K562 (cell line): ENCODE data around the gene DDIT4L. TPM values are rescaled to one million over a fixed set of nuclear protein-coding genes. Genes with fewer than 3 reads are reported as not detected.

Experiments
- ATAC-seq: fragments of 200-7000 bp; cut with Tn5 transposase; 3 replicates; pipeline ENCODE4 v1.9.1; 2020; ENCODE audit warnings: moderate library complexity
- BruUV-seq: library from RNA; stranded (reverse); fragments of 400-500 nt; replicated peaks from 2 replicates; lab custom pipeline; 2021; lab: Mats Ljungman, UMichigan
- CTCF ChIA-PET: fragments of 300-600 bp; formaldehyde crosslinking; extraction: SDS; loops from one replicate; lab custom pipeline; 2021; ENCODE audit warnings: low intra/inter-chr PET ratio; lab: Yijun Ruan, JAX
- POLR2A ChIA-PET: fragments of 300-600, 350-650 bp; sonication (Branson Sonifier 250); formaldehyde crosslinking; extraction: SDS; loops from one replicate; lab custom pipeline; 2021; ENCODE audit warnings: antibody characterized with exemption, inconsistent platforms; lab: Yijun Ruan, JAX
- DNase-seq, 4 experiments: peaks; one replicate each; pipeline versions ENCODE4 v3.0.0 to v3.0.0-alpha.2; 2011 to 2018; ENCODE audit warnings: low spot score in 3 of 4, mixed read lengths in 3 of 4; ENCODE audit errors: extremely low read depth in 1 of 4
- FAIRE-seq: peaks from 2 replicates; lab custom pipeline; 2011; peaks lifted over from hg19 to GRCh38; lab: Jason Lieb, UNC
- H2AFZ ChIP-seq: 2 replicates; pipeline ENCODE4 v1.6.0; 2011; ENCODE audit warnings: low read depth, low read length, control low read depth, inconsistent platforms
- H3K27ac ChIP-seq: fragments of 200-600 bp; 3 replicates; pipeline ENCODE4 v1.8.0; 2011; ENCODE audit warnings: low read depth, mild to moderate bottlenecking, control low read depth, inconsistent platforms, low read length, moderate library complexity, mixed read lengths; ENCODE audit errors: extremely low read depth
- H3K27me3 ChIP-seq, 2 experiments: fragments of 300-600 bp in 1 of 2; 2 replicates in 1 of 2; 3 replicates in 1 of 2; pipeline versions ENCODE4 v1.6.0 to v1.8.0; 2011; ENCODE audit warnings: inconsistent platforms in 2 of 2, low read length in 2 of 2, mild to moderate bottlenecking in 1 of 2, mixed read lengths in 1 of 2, moderate library complexity in 1 of 2; ENCODE audit not compliant: control insufficient read depth in 2 of 2, insufficient read depth in 2 of 2
- H3K36me3 ChIP-seq: fragments of 300-600 bp; 3 replicates; pipeline ENCODE4 v1.8.0; 2011; ENCODE audit warnings: mild to moderate bottlenecking, low read length, inconsistent platforms; ENCODE audit not compliant: control insufficient read depth, insufficient read depth
- H3K4me1 ChIP-seq, 2 experiments: fragments of 200-600 bp in 1 of 2; replicated peaks in 1 of 2; 2 replicates in 1 of 2; 3 replicates in 1 of 2; pipeline versions ENCODE4 v1.5.1 to v1.8.0; 2011; ENCODE audit warnings: inconsistent platforms in 2 of 2, low read length in 2 of 2, mild to moderate bottlenecking in 1 of 2, mixed read lengths in 1 of 2, moderate library complexity in 1 of 2; ENCODE audit not compliant: control insufficient read depth in 2 of 2, insufficient read depth in 2 of 2
- H3K4me2 ChIP-seq: 2 replicates; pipeline ENCODE4 v1.6.1; 2011; ENCODE audit warnings: low read length, control low read depth, inconsistent platforms, mixed read lengths; ENCODE audit not compliant: insufficient read depth
- H3K4me3 ChIP-seq: fragments of 200-600 bp; sonication (generic), shearing (Covaris generic); 2 replicates; pipeline ENCODE4 v1.5.1; 2016; ENCODE audit warnings: control low read depth, inconsistent platforms
- H3K79me2 ChIP-seq: fragments of 200-600 bp; 3 replicates; pipeline ENCODE4 v1.8.0; 2011; ENCODE audit warnings: low read length, inconsistent platforms; ENCODE audit not compliant: control insufficient read depth, insufficient read depth
- H3K9ac ChIP-seq, 2 experiments: 2 replicates each; pipeline versions ENCODE4 v1.6.0 to v1.6.1; 2011; ENCODE audit warnings: low read depth in 2 of 2, low read length in 2 of 2, control low read depth in 1 of 2, inconsistent platforms in 1 of 2, mild to moderate bottlenecking in 1 of 2, mixed read lengths in 1 of 2; ENCODE audit not compliant: insufficient read depth in 1 of 2
- H3K9me1 ChIP-seq: one replicate; pipeline ENCODE4 v1.6.0; 2011; ENCODE audit warnings: inconsistent platforms, mild to moderate bottlenecking, low read length, moderate library complexity; ENCODE audit not compliant: control insufficient read depth, insufficient read depth
- H3K9me3 ChIP-seq: replicated peaks from 2 replicates; pipeline ENCODE4 v1.5.1; 2011; ENCODE audit warnings: low read depth, low read length, inconsistent platforms; ENCODE audit not compliant: control insufficient read depth, insufficient read depth
- H4K20me1 ChIP-seq: replicated peaks from 2 replicates; pipeline ENCODE4 v1.6.1; 2011; ENCODE audit warnings: low read length, inconsistent platforms, mixed read lengths; ENCODE audit not compliant: control insufficient read depth, insufficient read depth
- BRD9 ChIP-seq: fragments of 450-650 bp; IDR thresholded peaks from 2 replicates; pipeline ENCODE4 v1.6.1; 2018; ENCODE audit warnings: low read depth; ENCODE audit not compliant: partially characterized antibody
- CBFA2T3 ChIP-seq: fragments of 450-650 bp; IDR thresholded peaks from 2 replicates; pipeline ENCODE4 v1.6.1; 2017
- CREM ChIP-seq: IDR thresholded peaks from 2 replicates; pipeline ENCODE4 v1.6.1; 2014; ENCODE audit warnings: antibody characterized with exemption, low read depth
- ILF3 ChIP-seq: fragments of 450-650 bp; IDR thresholded peaks from 2 replicates; pipeline ENCODE4 v1.6.1; 2018; ENCODE audit warnings: antibody characterized with exemption, mild to moderate bottlenecking, moderate library complexity, borderline replicate concordance
- NCOA4 ChIP-seq: fragments of 450-650 bp; IDR thresholded peaks from 2 replicates; pipeline ENCODE4 v1.6.1; 2018; ENCODE audit warnings: mild to moderate bottlenecking; ENCODE audit not compliant: partially characterized antibody
- PRPF4 ChIP-seq: fragments of 200-400 bp; formaldehyde crosslinking; IDR thresholded peaks from one replicate; pipeline ENCODE4 v1.6.1; 2017; ENCODE audit warnings: low read length, low read depth, mild to moderate bottlenecking; ENCODE audit not compliant: insufficient read depth, poor library complexity, severe bottlenecking
- RNF2 ChIP-seq: sonication (generic); IDR thresholded peaks from 2 replicates; pipeline ENCODE4 v1.6.1; 2016
- SMAD2 ChIP-seq: fragments of 150-350 bp; IDR thresholded peaks from 2 replicates; pipeline ENCODE4 v1.6.1; 2014; ENCODE audit warnings: low read depth, mild to moderate bottlenecking, low read length
- SRSF9 ChIP-seq: fragments of 200-400 bp; formaldehyde crosslinking; IDR thresholded peaks from 2 replicates; pipeline ENCODE4 v1.6.1; 2017; ENCODE audit warnings: low read depth, low read length, borderline replicate concordance
- WGBS: fragments of 100-300 bp; shearing (Covaris generic); methylation state at CpG from one replicate; pipeline ENCODE4 v1.1.6; 2016; ENCODE audit warnings: low coverage, mixed read lengths; ENCODE audit not compliant: insufficient coverage; ENCODE audit errors: missing lambda C conversion rate; 5-methylcytosine and 5-hydroxymethylcytosine counted together
- in situ Hi-C: fragments of 300-500 bp; cut with MboI; formaldehyde crosslinking; loops from 4 replicates; pipeline ENCODE4 v1.15.0; 2018; ENCODE audit warnings: inconsistent platforms, mixed read lengths
- intact Hi-C: fragments of 100-400 bp; cut with micrococcal nuclease; formaldehyde crosslinking; loops from 2 replicates; pipeline ENCODE4 v1.14.2; 2022
- polyA plus RNA-seq, 8 experiments: library from polyadenylated mRNA; depleted of rRNA in 4 of 8; stranded (reverse) in 5 of 8; unstranded in 3 of 8; fragments of >200 nt; fragmentation: Nextera tagmentation in 2 of 8; fragmentation: Illumina TruSeq in 1 of 8; extraction: Ambion mirVana in 2 of 8; extraction: Trizol in 1 of 8; gene quantifications; 2 replicates each; pipeline versions ENCODE4 v1.2.1 to v1.2.3, GENCODE V29; 2011 to 2014; ENCODE audit warnings: inconsistent platforms in 1 of 8, missing spikeins in 1 of 8
- total RNA-seq, 7 experiments: library from RNA; depleted of rRNA in 6 of 7; stranded (reverse); fragments of >200 nt in 6 of 7; fragmentation: Illumina TruSeq in 2 of 7; extraction: Trizol in 2 of 7; gene quantifications; 2 replicates each; pipeline versions ENCODE4 v1.2.1 to v1.2.3, GENCODE V29; 2011 to 2021; ENCODE audit warnings: low replicate concordance in 1 of 7
- TF ChIP-seq, protein P1 (sequence below): sonication (generic); formaldehyde crosslinking; IDR thresholded peaks from 2 replicates; pipeline ENCODE4 v1.8.1; 2022; ENCODE audit warnings: missing genetic modification reagents
- TF ChIP-seq, protein P2 (sequence below): fragments of 250-450 bp; sonication (Bioruptor Pico); IDR thresholded peaks from 2 replicates; pipeline ENCODE4 v1.8.0; 2021; ENCODE audit warnings: moderate library complexity, mild to moderate bottlenecking, inconsistent platforms
- TF ChIP-seq, protein P3 (sequence below), 2 experiments: fragments of 450-650 bp; IDR thresholded peaks; 2 replicates each; pipeline ENCODE4 v1.6.1; 2016; ENCODE audit warnings: mild to moderate bottlenecking in 2 of 2, borderline replicate concordance in 1 of 2, low read depth in 1 of 2, moderate library complexity in 1 of 2

Gene DDIT4L
- total and polyA plus RNA-seq, 9 of the 15 experiments (the other 6 are each of a cell fraction or from before 2014, with no cell fraction given): not detected

DNA sequence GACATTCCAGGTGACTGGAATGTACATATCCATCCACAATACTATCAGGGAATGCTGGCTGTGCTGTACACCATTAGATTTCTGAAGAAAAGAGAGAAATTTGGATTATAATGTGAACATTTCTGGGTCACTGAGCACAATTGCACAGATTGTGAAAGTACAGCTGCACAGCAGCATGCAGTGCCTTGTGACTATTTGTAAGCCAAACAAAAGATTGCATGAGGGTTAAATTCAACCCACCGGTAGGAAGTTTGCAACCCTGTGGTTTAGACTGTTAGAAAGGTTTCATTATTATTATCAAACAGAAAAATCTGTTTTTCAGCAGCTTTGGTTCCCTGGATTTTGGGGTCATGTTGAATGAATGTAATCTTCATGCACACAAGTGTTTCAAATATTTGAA lies 24.5 kb downstream of the DDIT4L start:
- Histone ChIP-seq H3K4me1 (no peaks in the 10 kb centered on the region), H2AFZ (no peak overlapping the region), H3K9me1 (no peaks in the 10 kb centered on the region), H3K4me2 (no peak overlapping the region), H3K9ac (no peak overlapping the region), H4K20me1 (no peaks in the 10 kb centered on the region), H3K27me3 (no peaks in the 10 kb centered on the region), H3K36me3 (no peaks in the 10 kb centered on the region), H3K4me3 (no peak overlapping the region), H3K79me2 (no peaks in the 10 kb centered on the region), H3K27ac (no peak overlapping the region), H3K9me3 (no peaks in the 10 kb centered on the region)
- FAIRE-seq: no peak
- DNase-seq: no peak
- BruUV-seq: no TSS peak
- 0% methylated on average over 1 of the region's 1 CpG for WGBS
- ChIA-PET POLR2A (no interaction called here), CTCF (no interaction called here)
- in situ Hi-C loops: no loop called here
- no peak for ATAC-seq
- intact Hi-C loops: no loop called here
- TF ChIP-seq PRPF4 (no peak), NCOA4 (no peak), SMAD2 (no peak), CREM (no peak), BRD9 (no peak), ILF3 (no peak), SRSF9 (no peak), CBFA2T3 (no peak), RNF2 (no peak)
- TF ChIP-seq, protein P1, sequence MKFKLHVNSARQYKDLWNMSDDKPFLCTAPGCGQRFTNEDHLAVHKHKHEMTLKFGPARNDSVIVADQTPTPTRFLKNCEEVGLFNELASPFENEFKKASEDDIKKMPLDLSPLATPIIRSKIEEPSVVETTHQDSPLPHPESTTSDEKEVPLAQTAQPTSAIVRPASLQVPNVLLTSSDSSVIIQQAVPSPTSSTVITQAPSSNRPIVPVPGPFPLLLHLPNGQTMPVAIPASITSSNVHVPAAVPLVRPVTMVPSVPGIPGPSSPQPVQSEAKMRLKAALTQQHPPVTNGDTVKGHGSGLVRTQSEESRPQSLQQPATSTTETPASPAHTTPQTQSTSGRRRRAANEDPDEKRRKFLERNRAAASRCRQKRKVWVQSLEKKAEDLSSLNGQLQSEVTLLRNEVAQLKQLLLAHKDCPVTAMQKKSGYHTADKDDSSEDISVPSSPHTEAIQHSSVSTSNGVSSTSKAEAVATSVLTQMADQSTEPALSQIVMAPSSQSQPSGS (CRISPR knock-in tag): no peak
- TF ChIP-seq, protein P2, sequence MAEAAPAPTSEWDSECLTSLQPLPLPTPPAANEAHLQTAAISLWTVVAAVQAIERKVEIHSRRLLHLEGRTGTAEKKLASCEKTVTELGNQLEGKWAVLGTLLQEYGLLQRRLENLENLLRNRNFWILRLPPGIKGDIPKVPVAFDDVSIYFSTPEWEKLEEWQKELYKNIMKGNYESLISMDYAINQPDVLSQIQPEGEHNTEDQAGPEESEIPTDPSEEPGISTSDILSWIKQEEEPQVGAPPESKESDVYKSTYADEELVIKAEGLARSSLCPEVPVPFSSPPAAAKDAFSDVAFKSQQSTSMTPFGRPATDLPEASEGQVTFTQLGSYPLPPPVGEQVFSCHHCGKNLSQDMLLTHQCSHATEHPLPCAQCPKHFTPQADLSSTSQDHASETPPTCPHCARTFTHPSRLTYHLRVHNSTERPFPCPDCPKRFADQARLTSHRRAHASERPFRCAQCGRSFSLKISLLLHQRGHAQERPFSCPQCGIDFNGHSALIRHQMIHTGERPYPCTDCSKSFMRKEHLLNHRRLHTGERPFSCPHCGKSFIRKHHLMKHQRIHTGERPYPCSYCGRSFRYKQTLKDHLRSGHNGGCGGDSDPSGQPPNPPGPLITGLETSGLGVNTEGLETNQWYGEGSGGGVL (CRISPR knock-in tag): no peak
- TF ChIP-seq, protein P3, sequence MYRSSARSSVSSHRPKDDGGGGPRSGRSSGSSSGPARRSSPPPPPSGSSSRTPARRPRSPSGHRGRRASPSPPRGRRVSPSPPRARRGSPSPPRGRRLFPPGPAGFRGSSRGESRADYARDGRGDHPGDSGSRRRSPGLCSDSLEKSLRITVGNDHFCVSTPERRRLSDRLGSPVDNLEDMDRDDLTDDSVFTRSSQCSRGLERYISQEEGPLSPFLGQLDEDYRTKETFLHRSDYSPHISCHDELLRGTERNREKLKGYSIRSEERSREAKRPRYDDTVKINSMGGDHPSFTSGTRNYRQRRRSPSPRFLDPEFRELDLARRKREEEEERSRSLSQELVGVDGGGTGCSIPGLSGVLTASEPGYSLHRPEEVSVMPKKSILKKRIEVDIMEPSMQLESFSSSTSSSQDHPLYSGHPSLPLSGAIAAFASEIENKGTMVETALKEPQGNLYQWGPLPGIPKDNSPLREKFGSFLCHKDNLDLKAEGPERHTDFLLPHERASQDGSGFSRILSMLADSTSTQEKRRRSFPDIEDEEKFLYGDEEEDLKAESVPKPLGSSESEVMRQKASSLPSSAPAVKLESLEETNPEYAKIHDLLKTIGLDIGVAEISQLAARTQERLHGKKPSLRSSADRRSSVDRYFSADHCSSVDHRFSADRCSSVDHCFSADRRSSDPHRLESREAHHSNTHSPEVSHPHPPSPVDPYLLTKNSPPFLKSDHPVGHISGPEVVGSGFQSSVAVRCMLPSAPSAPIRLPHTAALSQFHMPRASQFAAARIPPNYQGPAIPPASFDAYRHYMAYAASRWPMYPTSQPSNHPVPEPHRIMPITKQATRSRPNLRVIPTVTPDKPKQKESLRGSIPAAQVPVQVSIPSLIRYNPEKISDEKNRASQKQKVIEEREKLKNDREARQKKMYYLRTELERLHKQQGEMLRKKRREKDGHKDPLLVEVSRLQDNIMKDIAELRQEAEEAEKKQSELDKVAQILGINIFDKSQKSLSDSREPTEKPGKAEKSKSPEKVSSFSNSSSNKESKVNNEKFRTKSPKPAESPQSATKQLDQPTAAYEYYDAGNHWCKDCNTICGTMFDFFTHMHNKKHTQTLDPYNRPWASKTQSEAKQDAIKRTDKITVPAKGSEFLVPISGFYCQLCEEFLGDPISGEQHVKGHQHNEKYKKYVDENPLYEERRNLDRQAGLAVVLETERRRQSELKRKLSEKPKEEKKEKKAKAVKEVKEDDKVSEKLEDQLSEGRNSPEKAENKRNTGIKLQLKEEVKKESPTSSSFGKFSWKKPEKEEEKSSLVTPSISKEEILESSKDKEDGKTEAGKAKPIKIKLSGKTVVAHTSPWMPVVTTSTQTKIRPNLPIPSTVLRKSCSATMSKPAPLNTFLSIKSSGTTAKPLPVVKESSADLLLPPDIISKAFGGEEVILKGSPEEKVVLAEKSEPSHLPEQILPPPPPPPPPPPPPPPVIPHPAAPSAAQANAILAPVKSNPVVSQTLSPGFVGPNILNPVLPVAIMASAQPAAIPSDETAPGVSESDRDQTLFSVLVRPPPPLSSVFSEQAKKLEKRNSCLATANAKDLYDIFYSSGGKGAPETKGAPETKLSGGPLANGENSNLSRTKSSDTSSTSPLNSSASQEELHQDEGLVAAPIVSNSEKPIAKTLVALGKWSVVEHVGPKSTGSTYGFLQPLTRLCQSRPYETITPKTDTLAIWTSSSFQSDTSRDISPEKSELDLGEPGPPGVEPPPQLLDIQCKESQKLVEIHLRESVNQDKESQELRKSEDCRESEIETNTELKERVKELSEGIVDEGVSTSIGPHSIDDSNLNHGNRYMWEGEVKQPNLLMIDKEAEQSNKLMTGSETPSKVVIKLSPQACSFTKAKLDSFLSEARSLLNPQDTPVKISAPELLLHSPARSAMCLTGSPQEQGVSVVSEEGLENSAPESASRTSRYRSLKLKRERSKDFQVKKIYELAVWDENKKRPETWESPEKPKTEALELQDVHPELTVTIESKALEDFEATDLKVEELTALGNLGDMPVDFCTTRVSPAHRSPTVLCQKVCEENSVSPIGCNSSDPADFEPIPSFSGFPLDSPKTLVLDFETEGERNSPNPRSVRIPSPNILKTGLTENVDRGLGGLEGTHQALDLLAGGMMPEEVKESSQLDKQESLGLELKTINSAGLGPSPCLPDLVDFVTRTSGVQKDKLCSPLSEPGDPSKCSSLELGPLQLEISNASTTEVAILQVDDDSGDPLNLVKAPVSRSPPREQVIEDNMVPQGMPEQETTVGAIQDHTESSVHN (IDR thresholded peaks at IDR 0.05; ENCODE audit: borderline replicate concordance in 1 of 2, low read depth in 1 of 2): no peak
